ENCODE data around the gene INPP5D. TPM values are rescaled to one million over a fixed set of nuclear protein-coding genes. Genes with fewer than 3 reads are reported as not detected.

Gene INPP5D
- total RNA-seq, 2 experiments from 2014 or later: 52.4 to 54.9 TPM

Other genes with a start within 250 kb of the INPP5D start
- 1 to 10 TPM in 1 of 2 experiments, under 1 TPM in 1; 0.85 to 1.7 TPM for gene SNORC, start 190.1 kb upstream of the INPP5D start, total RNA-seq
- gene NGEF, start 47.1 kb upstream of the INPP5D start, total RNA-seq: 1 to 10 TPM; 4.2 to 5.4 TPM
- not detected for gene NEU2, start 27.7 kb upstream of the INPP5D start, total RNA-seq
- gene ATG16L1, start 191.3 kb downstream of the INPP5D start, total RNA-seq: 10 to 100 TPM; 27.0 to 30.5 TPM
- 1 to 10 TPM in 1 of 2 experiments, under 1 TPM in 1; 0.27 to 1.3 TPM for gene SAG, start 247.5 kb downstream of the INPP5D start, total RNA-seq

Data from activated CD4-positive, alpha-beta memory T cell treated with anti-CD3 and anti-CD28 coated beads for 36 hours (primary cell).